Right lobe of liver (tissue), 6 donors: Measurements from ENCODE around the gene KTN1. TPM values are rescaled to one million over a fixed set of nuclear protein-coding genes. Genes with fewer than 3 reads are reported as not detected.

Experiments used
- ATAC-seq, 4 donors: fragments of 200-7000 bp; cut with Tn5 transposase; one replicate each; pipeline ENCODE4 v1.9.1; 2020; ENCODE audit warnings: mild to moderate bottlenecking in 4 of 4, moderate library complexity in 4 of 4
- DNase-seq, 3 donors: peaks; one replicate each; pipeline ENCODE4 v3.0.0-alpha.2; 2020
- H3K27ac ChIP-seq, 3 donors: fragments of 200-600 bp; one replicate each; pipeline ENCODE4 v1.8.0; 2022
- H3K27me3 ChIP-seq, 2 donors: fragments of 200-600 bp; one replicate each; pipeline ENCODE4 v1.8.0; 2022
- H3K36me3 ChIP-seq, 4 donors: fragments of 200-600 bp; sonication (generic) in 1 of 4; one replicate each; pipeline versions ENCODE4 v1.5.1 to v1.8.0; 2017 to 2022; ENCODE audit warnings: control low read depth in 1 of 4
- H3K4me1 ChIP-seq, 4 donors: fragments of 200-600 bp; sonication (generic) in 1 of 4; one replicate each; pipeline versions ENCODE4 v1.5.1 to v1.8.0; 2017 to 2022; ENCODE audit warnings: control low read depth in 1 of 4
- H3K4me3 ChIP-seq, 3 donors: fragments of 200-600 bp; one replicate each; pipeline ENCODE4 v1.8.0; 2022
- H3K9me3 ChIP-seq, 4 donors: fragments of 200-600 bp; sonication (generic) in 1 of 4; one replicate each; pipeline versions ENCODE4 v1.5.1 to v1.8.0; 2017 to 2022; ENCODE audit warnings: control low read depth in 1 of 4
- CTCF ChIP-seq, 4 donors: fragments of 200-600 bp in 3 of 4; fragments of 450-650 bp in 1 of 4; IDR thresholded peaks; one replicate each; pipeline versions ENCODE4 v1.5.1 to v1.8.0; 2016 to 2022; ENCODE audit warnings: antibody characterized with exemption in 4 of 4, mild to moderate bottlenecking in 2 of 4
- POLR2A ChIP-seq: fragments of 450-650 bp; IDR thresholded peaks from one replicate; pipeline ENCODE4 v1.6.1; 2017; ENCODE audit warnings: antibody characterized with exemption, mild to moderate bottlenecking
- WGBS: methylation state at CpG from one replicate; pipeline ENCODE4 v1.1.6; 2018; ENCODE audit warnings: low coverage, low lambda C conversion rate; ENCODE audit not compliant: insufficient coverage; ENCODE audit errors: missing lambda C conversion rate; 5-methylcytosine and 5-hydroxymethylcytosine counted together
- intact Hi-C, 2 donors: fragments of 100-400 bp; cut with DNase I; formaldehyde crosslinking; loops; one replicate each; pipeline versions ENCODE4 v1.11.2 to v1.14.1; 2022
- total RNA-seq, 6 experiments: library from RNA; depleted of rRNA in 2 of 6; stranded (reverse); fragments of >200 nt in 2 of 6; fragmentation: NEBNext Ultra II Directional in 3 of 6; extraction: Animal tissue kit (Norgen Biotek cat#: 25700) in 3 of 6; gene quantifications; one replicate each; pipeline versions ENCODE4 v1.1.0 to v1.2.4, GENCODE V29; 2016 to 2023
- donor health status: DM: no; HTN: yes; CAD: no.
- donor health status: DM: no; HTN: no; CAD: no.
- donor health status: DM: no; HTN: no; CAD: no.
- donor health status: DM: no; HTN: yes; CAD: no.
- donor health status: DM: no; HTN: yes; CAD: no.

KTN1 gene
- total RNA-seq, 6 experiments from 2014 or later: 55.8 to 90.8 (median 64.1) TPM

- TF ChIP-seq POLR2A (no peak), CTCF (IDR thresholded peaks at IDR 0.05) (no peak)
- no peaks in the 10 kb centered on the region for H3K27me3 ChIP-seq
- ATAC-seq (no peak), DNase-seq (no peak)
- H3K4me1 ChIP-seq: no peaks in the 10 kb centered on the region
- intact Hi-C loops: no loop called here
- peaks cover 0 to 54% (median 19%) of the 10 kb centered on the region in 4 donors for H3K36me3 ChIP-seq
- H3K27ac ChIP-seq: no peak overlapping the region
- WGBS: 100% methylated on average over 2 of the region's 2 CpGs
- no peak overlapping the region for H3K4me3 ChIP-seq
- H3K9me3 ChIP-seq: no peaks in the 10 kb centered on the region
Observed at GRCh38 chr14:55673048-55673447, 93.0 kb downstream of the KTN1 start.

GRCh38 chr14:55681096-55681495, 101.1 kb downstream of the KTN1 start:
- ATAC-seq (no peak), DNase-seq (no peak)
- H3K27ac ChIP-seq: no peak overlapping the region
- no peaks in the 10 kb centered on the region for H3K4me1 ChIP-seq
- H3K4me3 ChIP-seq: no peak overlapping the region
- intact Hi-C loops: no loop called here
- no peaks in the 10 kb centered on the region for H3K9me3 ChIP-seq
- TF ChIP-seq CTCF (IDR thresholded peaks at IDR 0.05) (no peak), POLR2A (no peak)
- 96% methylated on average over 2 of the region's 2 CpGs for WGBS
- no peaks in the 10 kb centered on the region for H3K27me3 ChIP-seq
- peaks cover 0 to 65% (median 5%) of the 10 kb centered on the region in 4 donors for H3K36me3 ChIP-seq

GRCh38 chr14:55684956-55685584, 105.1 kb downstream of the KTN1 start:
- Histone ChIP-seq H3K27me3 (no peaks in the 10 kb centered on the region), H3K4me3 (no peak overlapping the region), H3K27ac (no peak overlapping the region), H3K4me1 (no peaks in the 10 kb centered on the region), H3K9me3 (no peaks in the 10 kb centered on the region), H3K36me3 (peaks cover 0 to 39% (median 3%) of the 10 kb centered on the region in 4 donors)
- no peak for TF ChIP-seq CTCF (IDR thresholded peaks at IDR 0.05)
- no peak for TF ChIP-seq POLR2A
- no peak for DNase-seq
- intact Hi-C loops: no loop called here
- WGBS: 90% methylated on average over 5 of the region's 8 CpGs
- no peak for ATAC-seq

GRCh38 chr14:55686713-55687112, 106.7 kb downstream of the KTN1 start:
- no peak overlapping the region for H3K4me3 ChIP-seq
- DNase-seq (no peak), ATAC-seq (no peak)
- H3K9me3 ChIP-seq: no peaks in the 10 kb centered on the region
- TF ChIP-seq CTCF (IDR thresholded peaks at IDR 0.05) (no peak), POLR2A (no peak)
- intact Hi-C loops: no loop called here
- no peaks in the 10 kb centered on the region for H3K4me1 ChIP-seq
- H3K36me3 ChIP-seq: peaks cover 0 to 26% (median 3%) of the 10 kb centered on the region in 4 donors
- H3K27me3 ChIP-seq: no peaks in the 10 kb centered on the region
- 89% methylated on average over 7 of the region's 7 CpGs for WGBS
- no peak overlapping the region for H3K27ac ChIP-seq

GRCh38 chr14:55688566-55688965, 108.6 kb downstream of the KTN1 start:
- Histone ChIP-seq H3K4me3 (no peak overlapping the region), H3K9me3 (no peaks in the 10 kb centered on the region), H3K27ac (no peak overlapping the region), H3K4me1 (no peaks in the 10 kb centered on the region), H3K36me3 (peaks cover 0 to 17% (median 3%) of the 10 kb centered on the region in 4 donors), H3K27me3 (no peaks in the 10 kb centered on the region)
- TF ChIP-seq POLR2A: no peak
- TF ChIP-seq CTCF (IDR thresholded peaks at IDR 0.05): no peak
- intact Hi-C loops: no loop called here
- DNase-seq (no peak), ATAC-seq (no peak)
- 92% methylated on average over 2 of the region's 2 CpGs for WGBS
